D721Med (cell line): ENCODE data around the gene SDSL.

Source experiments
- DNase-seq: peaks from one replicate; pipeline ENCODE4 v3.0.0; 2011; ENCODE audit warnings: low spot score; ENCODE audit not compliant: insufficient read length
- FAIRE-seq: peaks from 2 replicates; lab custom pipeline; 2011; peaks lifted over from hg19 to GRCh38; lab: Jason Lieb, UNC
- CTCF ChIP-seq: IDR thresholded peaks from 2 replicates; pipeline ENCODE4 v1.5.1; 2012; ENCODE audit warnings: mild to moderate bottlenecking, control low read depth; ENCODE audit not compliant: insufficient read depth; ENCODE audit errors: missing control alignments

The SDSL gene

GRCh38 chr12:113420996-113421595 is 1.1 kb upstream of the SDSL start:
- FAIRE-seq, result no peak
- no peak for DNase-seq
- no peak for TF ChIP-seq CTCF

DNA sequence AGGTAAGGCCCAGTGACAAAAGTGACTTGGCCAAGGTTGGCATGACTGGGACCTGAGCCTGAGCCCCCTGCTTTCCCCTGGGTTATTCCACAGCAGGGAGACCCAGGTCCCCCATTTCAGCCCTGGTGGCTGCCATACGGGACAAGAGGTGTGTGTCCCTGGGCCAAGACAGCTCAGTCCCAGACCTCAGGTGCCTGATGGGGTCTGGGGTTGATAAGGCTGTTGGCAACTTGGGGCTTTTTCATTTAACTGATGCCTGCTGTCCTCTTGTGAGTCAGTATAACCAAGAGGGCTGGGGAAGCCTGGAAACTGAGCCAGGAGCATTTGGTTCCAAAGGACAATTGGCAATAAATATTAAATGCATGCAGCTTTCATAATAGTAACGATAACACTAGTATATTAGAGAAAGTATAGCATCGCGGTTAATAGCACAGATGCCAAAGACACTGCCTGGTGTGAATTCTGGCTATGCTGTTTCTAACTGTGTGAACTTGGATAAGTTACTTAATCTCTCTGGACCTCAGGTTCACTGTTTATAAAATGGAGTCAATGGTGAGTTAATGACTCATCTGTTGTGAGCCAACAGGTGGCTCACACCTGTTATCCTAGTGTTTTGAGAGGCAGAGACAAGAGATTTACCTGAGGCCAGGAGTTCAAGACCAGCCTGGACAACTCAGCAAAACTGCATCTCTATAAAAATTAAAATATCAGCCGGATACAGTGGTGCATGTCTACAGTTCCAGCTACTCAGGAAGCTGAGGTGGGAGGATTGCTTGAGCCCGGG is 898 bp downstream of the SDSL start:
- no peak for FAIRE-seq
- TF ChIP-seq CTCF, result no peak
- DNase-seq, result no peak

DNA sequence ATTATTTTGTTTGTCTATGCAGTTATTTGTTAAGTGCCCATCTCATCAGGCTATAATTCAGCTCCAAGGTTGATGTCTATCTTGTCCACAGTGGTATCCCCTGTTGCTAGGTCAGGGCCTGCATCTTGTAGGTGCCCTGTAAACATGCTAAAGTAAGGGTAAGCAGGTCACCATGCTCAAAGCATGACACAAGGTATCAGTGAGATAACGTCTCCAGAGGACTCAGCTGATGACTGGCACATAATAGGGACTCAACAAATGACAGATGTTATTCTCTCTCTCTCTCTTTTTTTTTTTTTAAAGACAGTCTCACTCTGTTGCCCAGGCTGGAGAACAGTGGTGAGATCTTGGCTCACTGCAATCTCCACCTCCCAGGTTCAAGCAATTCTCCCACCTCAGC is 2.3 kb downstream of the SDSL start:
- FAIRE-seq, result no peak
- DNase-seq, result no peak
- TF ChIP-seq CTCF, result no peak

GRCh38 chr12:113424915-113425823 is 3.0 kb downstream of the SDSL start:
- FAIRE-seq (no peak), DNase-seq (peak; percentile 43)
- peak; percentile 57 for TF ChIP-seq CTCF

DNA sequence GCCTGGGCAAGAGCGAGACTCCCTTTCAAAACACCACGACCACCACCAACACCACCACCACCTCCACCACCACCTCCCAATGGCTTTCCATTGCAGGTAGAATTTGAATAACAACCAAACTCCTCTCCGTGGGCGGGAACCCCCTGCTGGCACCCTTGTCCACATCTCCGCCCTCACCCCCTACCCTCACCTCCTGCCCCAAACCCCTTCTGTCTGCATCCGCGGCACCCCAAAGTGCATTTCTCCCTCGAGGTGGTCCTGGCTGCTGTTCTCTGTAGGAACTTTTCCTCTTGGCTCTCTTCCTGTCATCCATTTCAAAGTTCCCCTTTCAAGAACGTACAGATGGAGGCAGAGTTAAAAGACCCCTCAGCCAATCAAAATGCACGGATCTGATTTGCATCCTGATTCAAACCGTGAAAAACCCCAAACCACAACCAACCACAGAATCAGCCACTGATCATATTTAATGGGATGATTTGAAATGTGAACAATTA is 3.8 kb downstream of the SDSL start:
- FAIRE-seq (no peak), DNase-seq (no peak)
- no peak for TF ChIP-seq CTCF

DNA sequence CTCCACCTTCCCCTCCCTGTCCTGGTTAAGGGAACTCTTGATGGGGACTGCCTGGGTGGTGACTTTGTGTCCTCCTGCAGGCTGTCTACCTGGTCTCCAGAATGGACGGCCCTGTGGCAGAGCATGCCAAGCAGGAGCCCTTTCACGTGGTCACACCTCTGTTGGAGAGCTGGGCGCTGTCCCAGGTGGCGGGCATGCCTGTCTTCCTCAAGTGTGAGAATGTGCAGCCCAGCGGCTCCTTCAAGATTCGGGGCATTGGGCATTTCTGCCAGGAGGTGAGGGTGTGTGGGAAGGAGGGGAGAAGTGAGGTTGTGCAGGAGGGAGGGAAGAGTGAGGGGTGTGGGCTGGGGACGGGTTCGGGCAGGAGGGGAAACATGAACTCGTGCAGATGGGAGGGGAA is 5.7 kb downstream of the SDSL start:
- DNase-seq, result no peak
- TF ChIP-seq CTCF, result no peak
- no peak for FAIRE-seq
